Stimulated activated CD8-positive, alpha-beta memory T cell treated with anti-CD3 and anti-CD28 coated beads, Interleukin-4, amount 100 ng/mL, for 48 hours (primary cell): ENCODE data around the gene C19orf38.

Source experiments
- DNase-seq: peaks from one replicate; pipeline ENCODE4 v3.0.0-alpha.2; 2020

C19orf38 gene

GRCh38 chr19:10878253-10878652 is 30.0 kb downstream of the C19orf38 start:
- no peak for DNase-seq

- no peak for DNase-seq
Measured at GRCh38 chr19:10881403-10882107, 33.3 kb downstream of the C19orf38 start.

GRCh38 chr19:10882108-10882457 is 33.9 kb downstream of the C19orf38 start:
- no peak for DNase-seq

- no peak for DNase-seq
Measured at GRCh38 chr19:10884274-10884673, 36.1 kb downstream of the C19orf38 start.

GRCh38 chr19:10885201-10886169 is 37.3 kb downstream of the C19orf38 start:
- no peak for DNase-seq

GRCh38 chr19:10887616-10888367 is 39.6 kb downstream of the C19orf38 start:
- DNase-seq: no peak

GRCh38 chr19:10888421-10888866 is 40.2 kb downstream of the C19orf38 start:
- no peak for DNase-seq

GRCh38 chr19:10889880-10890279 is 41.7 kb downstream of the C19orf38 start:
- DNase-seq: no peak

GRCh38 chr19:10891405-10892086 is 43.3 kb downstream of the C19orf38 start:
- no peak for DNase-seq

- DNase-seq: no peak
Measured at GRCh38 chr19:10892256-10892655, 44.0 kb downstream of the C19orf38 start.

- no peak for DNase-seq
Measured at GRCh38 chr19:10894911-10895213, 46.6 kb downstream of the C19orf38 start.

- DNase-seq: no peak
Measured at GRCh38 chr19:10895363-10895762, 47.1 kb downstream of the C19orf38 start.

GRCh38 chr19:10895920-10896319 is 47.7 kb downstream of the C19orf38 start:
- DNase-seq: no peak

- no peak for DNase-seq
Measured at GRCh38 chr19:10896851-10897526, 48.8 kb downstream of the C19orf38 start.

- no peak for DNase-seq
Measured at GRCh38 chr19:10898633-10899032, 50.4 kb downstream of the C19orf38 start.

GRCh38 chr19:10899151-10899653 is 51.0 kb downstream of the C19orf38 start:
- DNase-seq: no peak

- DNase-seq: no peak
Measured at GRCh38 chr19:10907925-10908324, 59.7 kb downstream of the C19orf38 start.

- DNase-seq: no peak
Measured at GRCh38 chr19:10908380-10908960, 60.3 kb downstream of the C19orf38 start.

- DNase-seq: no peak
Measured at GRCh38 chr19:10911579-10912363, 63.6 kb downstream of the C19orf38 start.

GRCh38 chr19:10912619-10913018 is 64.4 kb downstream of the C19orf38 start:
- DNase-seq: no peak
